HG02852 (cell line): Measurements from ENCODE around the gene ROBO2.

Source experiments
- ATAC-seq: cut with Tn5 transposase; IDR thresholded peaks from one replicate; pipeline ENCODE4 v1.9.1; 2021; ENCODE audit warnings: mild to moderate bottlenecking, moderate library complexity; ENCODE audit not compliant: unreplicated experiment

Gene ROBO2

GRCh38 chr3:77248420-77248819 lies 208.5 kb downstream of the ROBO2 start:
- no peak for ATAC-seq

- ATAC-seq, result no peak
These were observed 211.2 kb downstream of the ROBO2 start for GRCh38 chr3:77251136-77251535.

- peak; percentile 86 for ATAC-seq
These were observed 215.3 kb downstream of the ROBO2 start for GRCh38 chr3:77254967-77255831.

- no peak for ATAC-seq
These were observed 216.9 kb downstream of the ROBO2 start for GRCh38 chr3:77256584-77257503.

GRCh38 chr3:77259694-77260093 lies 219.8 kb downstream of the ROBO2 start:
- no peak for ATAC-seq

- no peak for ATAC-seq
These were observed 222.5 kb downstream of the ROBO2 start for GRCh38 chr3:77262361-77262760.

- no peak for ATAC-seq
These were observed 227.7 kb downstream of the ROBO2 start for GRCh38 chr3:77267589-77267988.

GRCh38 chr3:77271306-77271705 lies 231.4 kb downstream of the ROBO2 start:
- no peak for ATAC-seq

GRCh38 chr3:77271711-77272110 lies 231.8 kb downstream of the ROBO2 start:
- no peak for ATAC-seq

GRCh38 chr3:77279276-77279675 lies 239.4 kb downstream of the ROBO2 start:
- no peak for ATAC-seq

GRCh38 chr3:77281721-77282120 lies 241.8 kb downstream of the ROBO2 start:
- ATAC-seq, result no peak

- no peak for ATAC-seq
These were observed 243.2 kb downstream of the ROBO2 start for GRCh38 chr3:77283108-77283507.

- no peak for ATAC-seq
These were observed 248.4 kb downstream of the ROBO2 start for GRCh38 chr3:77288348-77288747.

GRCh38 chr3:77296527-77296926 lies 256.6 kb downstream of the ROBO2 start:
- no peak for ATAC-seq

GRCh38 chr3:77298417-77298816 lies 258.5 kb downstream of the ROBO2 start:
- ATAC-seq, result peak; percentile 75

GRCh38 chr3:77303955-77304699 lies 264.2 kb downstream of the ROBO2 start:
- no peak for ATAC-seq

- ATAC-seq, result no peak
These were observed 264.8 kb downstream of the ROBO2 start for GRCh38 chr3:77304700-77305021.

GRCh38 chr3:77309460-77309859 lies 269.6 kb downstream of the ROBO2 start:
- no peak for ATAC-seq

- ATAC-seq, result no peak
These were observed 273.9 kb downstream of the ROBO2 start for GRCh38 chr3:77313843-77314242.

GRCh38 chr3:77319711-77320110 lies 279.8 kb downstream of the ROBO2 start:
- no peak for ATAC-seq

- no peak for ATAC-seq
These were observed 280.6 kb downstream of the ROBO2 start for GRCh38 chr3:77320514-77320913.
